Progenitor cell of endocrine pancreas (in vitro differentiated cells): Measurements from ENCODE around the gene MEGF8. TPM values are rescaled to one million over a fixed set of nuclear protein-coding genes. Genes with fewer than 3 reads are reported as not detected.

Source experiments
- DNase-seq: peaks from one replicate; pipeline ENCODE4 v3.0.0; 2021; ENCODE audit warnings: low spot score; ENCODE audit not compliant: unreplicated experiment
- H3K27ac Mint-ChIP-seq: 2 replicates; pipeline ENCODE4 v1.8.0; 2021; ENCODE audit warnings: mild to moderate bottlenecking, moderate library complexity, mixed read lengths
- H3K27me3 Mint-ChIP-seq: 2 replicates; pipeline ENCODE4 v1.8.0; 2021; ENCODE audit warnings: mixed read lengths
- H3K36me3 Mint-ChIP-seq: 2 replicates; pipeline ENCODE4 v1.8.0; 2022; ENCODE audit warnings: mixed read lengths; ENCODE audit not compliant: insufficient read depth
- H3K4me1 Mint-ChIP-seq: 2 replicates; pipeline ENCODE4 v1.8.0; 2021; ENCODE audit warnings: low read depth, mixed read lengths
- H3K4me3 Mint-ChIP-seq: 2 replicates; pipeline ENCODE4 v1.8.0; 2021; ENCODE audit warnings: low read depth, mild to moderate bottlenecking, moderate library complexity, mixed read lengths
- H3K9me3 Mint-ChIP-seq: 2 replicates; pipeline ENCODE4 v1.8.0; 2021; ENCODE audit warnings: low read depth, mixed read lengths
- total RNA-seq: library from RNA; stranded (reverse); gene quantifications from 2 replicates; pipeline ENCODE4 v1.2.1, GENCODE V29; 2021
- TF ChIP-seq, protein P1 (sequence below): fragments of 200-600 bp; sonication (generic); IDR thresholded peaks from one replicate; pipeline ENCODE4 v1.5.0; 2021; ENCODE audit warnings: antibody characterized with exemption, mild to moderate bottlenecking; ENCODE audit not compliant: unreplicated experiment

The MEGF8 gene
- total RNA-seq, 1 donor from 2014 or later, result 61.7 TPM

DNA sequence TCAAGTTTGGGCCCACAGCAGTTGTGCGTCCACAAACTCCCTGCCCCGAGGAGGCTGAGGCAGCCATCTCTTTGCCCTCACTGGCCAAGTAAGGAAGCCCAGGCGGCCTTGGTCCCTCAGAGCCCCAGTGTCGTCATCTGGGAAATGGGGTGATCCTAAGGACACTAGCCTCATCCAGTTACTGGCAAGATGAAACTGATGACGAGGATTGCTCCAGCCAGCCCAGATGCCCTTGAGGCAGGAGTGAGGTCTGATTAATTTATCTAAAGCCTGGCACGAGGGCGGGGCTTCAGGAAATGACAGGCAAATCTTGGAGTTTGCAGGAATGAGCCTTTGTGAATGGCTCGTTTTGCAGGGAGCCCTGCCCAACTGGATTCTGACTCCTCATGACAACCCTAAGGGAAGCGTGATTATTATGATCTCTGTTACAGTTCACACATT lies 96.2 kb downstream of the MEGF8 start:
- H3K4me1 Mint-ChIP-seq, result peaks cover 11% of the 10 kb centered on the region
- DNase-seq, result no peak
- peaks cover 29% of the 10 kb centered on the region for H3K27me3 Mint-ChIP-seq
- H3K9me3 Mint-ChIP-seq, result no peaks in the 10 kb centered on the region
- peaks cover 1% of the 10 kb centered on the region for H3K36me3 Mint-ChIP-seq
- TF ChIP-seq, protein P1, sequence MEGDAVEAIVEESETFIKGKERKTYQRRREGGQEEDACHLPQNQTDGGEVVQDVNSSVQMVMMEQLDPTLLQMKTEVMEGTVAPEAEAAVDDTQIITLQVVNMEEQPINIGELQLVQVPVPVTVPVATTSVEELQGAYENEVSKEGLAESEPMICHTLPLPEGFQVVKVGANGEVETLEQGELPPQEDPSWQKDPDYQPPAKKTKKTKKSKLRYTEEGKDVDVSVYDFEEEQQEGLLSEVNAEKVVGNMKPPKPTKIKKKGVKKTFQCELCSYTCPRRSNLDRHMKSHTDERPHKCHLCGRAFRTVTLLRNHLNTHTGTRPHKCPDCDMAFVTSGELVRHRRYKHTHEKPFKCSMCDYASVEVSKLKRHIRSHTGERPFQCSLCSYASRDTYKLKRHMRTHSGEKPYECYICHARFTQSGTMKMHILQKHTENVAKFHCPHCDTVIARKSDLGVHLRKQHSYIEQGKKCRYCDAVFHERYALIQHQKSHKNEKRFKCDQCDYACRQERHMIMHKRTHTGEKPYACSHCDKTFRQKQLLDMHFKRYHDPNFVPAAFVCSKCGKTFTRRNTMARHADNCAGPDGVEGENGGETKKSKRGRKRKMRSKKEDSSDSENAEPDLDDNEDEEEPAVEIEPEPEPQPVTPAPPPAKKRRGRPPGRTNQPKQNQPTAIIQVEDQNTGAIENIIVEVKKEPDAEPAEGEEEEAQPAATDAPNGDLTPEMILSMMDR, result no peak
- H3K4me3 Mint-ChIP-seq, result no peak overlapping the region
- H3K27ac Mint-ChIP-seq, result no peak overlapping the region

DNA sequence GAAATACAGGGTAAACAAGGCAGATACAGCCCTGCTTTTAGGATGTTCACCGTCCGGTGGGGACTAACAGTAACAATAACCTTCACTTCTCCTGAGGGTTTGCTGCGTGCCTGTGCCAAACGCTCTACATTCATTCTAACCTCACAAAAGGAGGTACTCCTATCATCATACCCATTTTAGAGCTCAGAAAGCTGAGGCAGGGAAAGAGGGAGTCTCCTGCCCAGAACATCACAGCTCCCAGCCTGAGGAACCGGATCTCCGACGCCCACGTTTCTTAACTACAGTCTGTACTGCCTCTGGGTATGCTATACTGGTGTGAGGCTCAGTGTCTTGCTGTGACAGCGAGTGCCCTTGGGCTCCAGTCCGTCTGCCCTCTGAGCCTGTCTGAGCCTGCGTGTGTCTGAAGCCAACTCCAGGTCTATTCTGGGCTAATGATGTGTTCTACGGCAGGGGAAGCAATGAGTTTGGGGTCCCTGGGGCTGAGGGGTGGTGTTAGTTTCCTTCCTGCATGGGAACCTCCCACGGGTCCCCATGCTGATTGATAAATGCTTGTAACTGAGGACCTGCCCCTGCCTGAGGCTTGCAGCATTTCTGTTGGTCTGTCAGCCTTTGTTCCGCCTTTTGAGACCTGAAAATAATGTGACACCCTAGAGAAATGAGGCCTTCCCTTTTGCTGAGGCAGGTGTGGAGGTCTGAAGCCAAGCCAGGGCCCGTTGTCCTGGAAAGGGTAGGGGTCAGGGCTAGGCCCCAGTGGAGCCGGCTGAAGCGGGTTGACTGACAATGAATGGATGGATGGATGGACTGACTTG lies 96.9 kb downstream of the MEGF8 start:
- Mint-ChIP-seq H3K9me3 (no peaks in the 10 kb centered on the region), H3K36me3 (peaks cover 1% of the 10 kb centered on the region), H3K27ac (no peak overlapping the region), H3K4me3 (peak overlapping the region; percentile 78), H3K27me3 (peaks cover 35% of the 10 kb centered on the region), H3K4me1 (peaks cover 11% of the 10 kb centered on the region)
- DNase-seq, result no peak
- TF ChIP-seq, protein P1, result no peak

DNA sequence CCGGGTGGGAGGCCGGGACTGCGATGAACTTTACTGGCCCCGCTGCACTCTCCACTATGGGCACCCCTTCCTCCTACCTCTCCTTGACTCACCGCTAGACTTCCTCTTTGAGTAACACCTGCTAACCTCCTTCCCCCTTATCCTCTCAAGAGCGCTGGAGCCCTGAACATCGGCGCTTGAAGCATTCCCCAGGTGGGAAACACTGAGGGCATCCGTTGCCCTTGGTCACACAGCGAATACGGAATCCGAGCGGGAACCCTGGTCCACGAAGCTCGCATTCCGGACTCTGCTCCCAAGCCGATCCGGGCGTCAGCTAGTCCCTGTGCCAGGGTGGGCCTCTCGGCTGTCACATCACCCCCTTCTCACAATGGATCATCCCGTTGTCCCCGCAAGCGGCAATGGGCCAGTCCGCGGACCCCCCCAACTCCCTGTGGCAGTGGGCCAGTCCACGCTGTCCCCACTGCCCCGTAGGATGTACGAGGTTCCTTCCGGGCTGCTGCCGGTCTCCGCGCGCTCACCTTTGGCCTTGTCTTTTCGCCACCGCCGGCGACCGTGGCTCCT lies 97.5 kb downstream of the MEGF8 start:
- Mint-ChIP-seq H3K4me3 (peak overlapping the region; percentile 78), H3K27me3 (peaks cover 36% of the 10 kb centered on the region), H3K27ac (no peak overlapping the region), H3K4me1 (peaks cover 11% of the 10 kb centered on the region), H3K9me3 (no peaks in the 10 kb centered on the region), H3K36me3 (peaks cover 1% of the 10 kb centered on the region)
- peak; percentile 36 for DNase-seq
- TF ChIP-seq, protein P1, result no peak

DNA sequence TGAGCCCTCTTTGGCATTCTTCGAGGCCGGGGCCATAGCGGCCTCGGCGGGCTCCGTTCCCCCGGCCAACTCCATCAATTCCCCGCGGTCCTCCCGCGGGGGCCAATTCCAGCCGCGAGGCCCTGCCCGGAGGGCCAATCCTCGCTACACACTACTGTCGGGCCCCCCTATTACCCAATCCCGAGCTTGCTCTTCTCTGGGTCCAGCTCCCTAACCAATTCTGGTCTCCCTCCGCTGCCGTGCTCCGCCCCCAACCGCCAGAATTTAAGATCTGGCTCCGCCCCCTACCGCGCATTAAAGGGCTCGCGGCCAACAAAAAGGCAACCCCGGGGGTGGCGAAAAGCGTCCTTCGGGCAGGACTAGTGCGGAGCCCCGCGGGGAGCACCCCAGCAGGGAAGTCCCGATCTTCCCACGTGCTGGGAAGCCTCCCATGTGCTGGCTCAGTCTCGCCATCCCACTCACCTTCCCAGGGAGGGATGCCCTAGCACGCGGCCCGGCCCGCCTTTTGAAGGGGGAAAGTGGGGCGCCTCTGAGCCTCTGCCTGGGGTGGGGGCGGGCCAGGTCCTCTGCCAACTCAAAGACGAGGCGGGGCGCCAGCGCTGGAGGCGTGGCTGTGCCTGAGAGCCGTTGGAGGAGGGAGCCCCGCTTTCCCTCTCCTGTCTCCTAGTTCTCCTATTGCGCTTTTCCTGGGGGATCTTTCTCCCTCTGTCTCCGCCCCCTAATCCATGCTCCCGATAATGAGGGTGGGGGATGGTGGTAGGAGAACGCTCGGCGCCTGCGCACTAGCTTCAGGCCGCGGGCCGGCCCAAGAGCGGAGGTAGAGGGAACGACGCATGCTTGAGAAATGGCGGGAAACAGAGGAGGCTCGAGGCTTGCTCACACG lies 98.3 kb downstream of the MEGF8 start:
- TF ChIP-seq, protein P1, result no peak
- Mint-ChIP-seq H3K9me3 (no peaks in the 10 kb centered on the region), H3K4me3 (peak overlapping the region; percentile 78), H3K27me3 (peaks cover 36% of the 10 kb centered on the region), H3K36me3 (peaks cover under 1% of the 10 kb centered on the region), H3K4me1 (peaks cover 11% of the 10 kb centered on the region), H3K27ac (no peak overlapping the region)
- peak; percentile 46 for DNase-seq

DNA sequence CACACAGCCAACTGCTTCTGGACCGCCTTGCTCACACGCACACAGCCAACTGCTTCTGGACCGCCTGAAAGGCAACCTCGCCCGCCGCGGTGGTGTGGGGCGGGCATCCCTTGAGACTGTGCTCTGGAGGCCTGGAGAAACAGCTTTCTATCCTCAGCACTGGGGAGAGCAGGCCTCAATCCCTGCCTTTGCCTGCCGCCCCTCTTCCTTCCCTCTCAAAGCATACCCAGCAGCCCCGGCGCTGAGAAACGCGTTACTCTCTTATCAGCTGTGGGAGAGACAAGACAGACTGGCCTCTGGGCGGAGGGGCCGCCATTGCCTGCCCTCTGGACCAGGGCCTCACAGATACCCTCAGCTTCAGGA lies 98.9 kb downstream of the MEGF8 start:
- TF ChIP-seq, protein P1, result no peak
- Mint-ChIP-seq H3K9me3 (no peaks in the 10 kb centered on the region), H3K4me3 (peak overlapping the region; percentile 45), H3K27me3 (peaks cover 36% of the 10 kb centered on the region), H3K36me3 (no peaks in the 10 kb centered on the region), H3K27ac (no peak overlapping the region), H3K4me1 (peaks cover 11% of the 10 kb centered on the region)
- DNase-seq, result no peak
